Measurements from ENCODE around the gene NDST1. TPM values are rescaled to one million over a fixed set of nuclear protein-coding genes. Genes with fewer than 3 reads are reported as not detected.

Gene NDST1
- total and polyA plus RNA-seq, 2 of the 8 experiments (the other 6 are each of a cell fraction or from before 2014, with no cell fraction given): 27.0 to 72.0 TPM

DNA sequence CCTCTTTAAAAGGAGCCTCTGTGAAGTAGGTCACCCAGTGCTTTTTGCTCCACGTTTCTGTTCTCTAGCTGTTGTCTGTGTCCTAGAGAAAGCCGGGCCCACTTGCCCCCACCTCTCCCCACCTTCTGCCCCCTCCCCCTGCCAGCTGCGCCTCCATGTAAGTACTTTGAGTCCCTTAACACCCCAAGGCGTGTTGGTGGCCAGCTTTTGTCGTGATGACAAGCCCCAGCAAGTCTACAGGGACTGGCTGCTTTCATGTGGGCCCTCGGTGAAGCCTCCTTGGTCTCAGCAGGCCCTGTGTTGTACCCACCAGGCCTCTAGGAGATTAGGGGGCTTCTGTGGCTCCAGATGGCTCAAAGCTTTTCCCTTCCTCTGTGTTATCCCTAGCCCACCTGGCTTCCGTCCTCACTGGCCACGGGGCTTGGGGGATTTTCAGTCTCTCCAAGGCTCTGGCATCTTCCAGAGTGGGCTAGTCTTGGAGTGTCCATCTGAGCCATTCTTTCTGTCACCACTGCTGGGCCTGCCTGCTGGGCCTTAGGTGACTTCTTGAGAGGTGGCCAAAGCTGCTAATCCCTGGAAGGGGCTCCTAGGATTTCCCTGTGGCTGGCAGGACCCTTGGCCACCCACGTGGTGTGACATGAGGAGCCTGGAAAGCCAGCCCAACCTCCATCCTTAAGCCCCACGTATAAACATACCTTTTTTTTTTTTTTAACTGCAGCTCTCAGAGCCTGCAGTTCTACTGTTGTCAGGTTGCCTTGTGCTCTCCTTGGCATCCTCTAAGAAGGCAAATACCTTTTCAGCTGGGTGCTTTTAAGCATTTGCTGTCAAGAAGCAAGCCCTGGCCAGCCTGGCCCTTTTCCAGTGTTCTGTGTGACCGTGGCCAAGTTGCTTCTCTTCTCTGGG is 1.1 kb upstream of the NDST1 start (continued):
- TF ChIP-seq PHF8 (conservative IDR thresholded peaks at IDR 0.05; ENCODE audit: low read depth, low read length) (no peak), SP4 (IDR thresholded peaks at IDR 0.05; ENCODE audit: low read length) (no peak), YY1 (IDR thresholded peaks at IDR 0.05; ENCODE audit: low read depth, low read length) (no peak), ASH2L (IDR thresholded peaks at IDR 0.05; ENCODE audit: low read length) (no peak), RXRA (IDR thresholded peaks at IDR 0.05; ENCODE audit: insufficient read depth, low read depth, low read length) (no peak)
